HepG2 (cell line): Measurements from ENCODE around the gene GFRA3. TPM values are rescaled to one million over a fixed set of nuclear protein-coding genes. Genes with fewer than 3 reads are reported as not detected.

Experiments used
- ATM ChIP-seq: fragments of 450-650 bp; IDR thresholded peaks from 2 replicates; pipeline ENCODE4 v1.7.1; 2017; ENCODE audit warnings: mild to moderate bottlenecking, borderline replicate concordance
- CENPX ChIP-seq: sonication (generic); formaldehyde crosslinking; IDR thresholded peaks from 2 replicates; pipeline ENCODE4 v1.9.0; 2021; ENCODE audit warnings: mild to moderate bottlenecking, missing genetic modification reagents, moderate library complexity
- CHD4 ChIP-seq: fragments of 200-600 bp; sonication (generic); IDR thresholded peaks from 2 replicates; pipeline ENCODE4 v1.7.0; 2017; ENCODE audit warnings: mild to moderate bottlenecking, low read length, borderline replicate concordance
- ETV5 ChIP-seq: IDR thresholded peaks from 2 replicates; pipeline ENCODE4 v1.6.1; 2018; ENCODE audit warnings: missing biosample characterization, missing genetic modification reagents, inconsistent platforms, borderline replicate concordance
- KAT7 ChIP-seq: IDR thresholded peaks from 2 replicates; pipeline ENCODE4 v1.6.1; 2018; ENCODE audit warnings: borderline replicate concordance, missing compliant biosample characterization
- KAT8 ChIP-seq: IDR thresholded peaks from 2 replicates; pipeline ENCODE4 v1.6.1; 2016; ENCODE audit warnings: missing genetic modification reagents, missing compliant biosample characterization
- MXI1 ChIP-seq: IDR thresholded peaks from 3 replicates; pipeline ENCODE4 v1.6.1; 2012; ENCODE audit warnings: low read depth, low read length, inconsistent platforms, borderline replicate concordance
- NAIF1 ChIP-seq: sonication (generic); formaldehyde crosslinking; IDR thresholded peaks from 2 replicates; pipeline ENCODE4 v1.5.0; 2020; ENCODE audit warnings: mild to moderate bottlenecking, missing genetic modification reagents, borderline replicate concordance
- POLR2AphosphoS5 ChIP-seq: IDR thresholded peaks from 2 replicates; pipeline ENCODE4 v1.6.1; 2012; ENCODE audit warnings: low read depth, low read length
- SAP130 ChIP-seq: IDR thresholded peaks from 2 replicates; pipeline ENCODE4 v1.6.1; 2016; ENCODE audit warnings: low read depth
- SIN3A ChIP-seq: IDR thresholded peaks from 2 replicates; pipeline ENCODE4 v1.6.1; 2011; ENCODE audit warnings: low read depth, mild to moderate bottlenecking, control low read depth, low read length, borderline replicate concordance
- STAG1 ChIP-seq: sonication (generic); formaldehyde crosslinking; IDR thresholded peaks from 2 replicates; pipeline ENCODE4 v1.4.0; 2020; ENCODE audit warnings: missing genetic modification reagents
- ZNF138 ChIP-seq: sonication (generic); formaldehyde crosslinking; IDR thresholded peaks from 2 replicates; pipeline ENCODE4 v1.5.0; 2020; ENCODE audit warnings: mild to moderate bottlenecking, low read depth, missing genetic modification reagents
- ZNF282 ChIP-seq: fragments of 450-650 bp; IDR thresholded peaks from 2 replicates; pipeline ENCODE4 v1.6.1; 2018; ENCODE audit not compliant: partially characterized antibody
- ZNF350 ChIP-seq: sonication (generic); formaldehyde crosslinking; IDR thresholded peaks from 2 replicates; pipeline ENCODE4 v1.4.0; 2020; ENCODE audit warnings: mild to moderate bottlenecking, low read depth, missing genetic modification reagents, borderline replicate concordance
- ZNF598 ChIP-seq: sonication (generic); formaldehyde crosslinking; IDR thresholded peaks from 2 replicates; pipeline ENCODE4 v1.5.1; 2020; ENCODE audit warnings: mild to moderate bottlenecking, missing genetic modification reagents, borderline replicate concordance
- ZNF614 ChIP-seq: IDR thresholded peaks from 2 replicates; pipeline ENCODE4 v1.6.1; 2018; ENCODE audit warnings: missing biosample characterization, missing genetic modification reagents, inconsistent platforms, borderline replicate concordance
- polyA plus RNA-seq, 8 experiments: library from polyadenylated mRNA; depleted of rRNA in 3 of 8; stranded (reverse) in 7 of 8; unstranded in 1 of 8; fragments of >200 nt; fragmentation: Illumina TruSeq in 4 of 8; extraction: Trizol in 4 of 8; gene quantifications; 2 replicates each; pipeline versions ENCODE4 v1.2.1 to v1.2.3, GENCODE V29; 2011 to 2016; ENCODE audit warnings: low read depth in 4 of 8, missing spikeins in 1 of 8, mixed read lengths in 1 of 8; ENCODE audit not compliant: insufficient read depth in 1 of 8
- total RNA-seq, 5 experiments: library from RNA; depleted of rRNA; stranded (reverse); fragments of >200 nt; fragmentation: Illumina TruSeq; extraction: Trizol; gene quantifications; 2 replicates each; pipeline ENCODE4 v1.2.3, GENCODE V29; 2016; ENCODE audit warnings: low read depth in 1 of 5
- TF ChIP-seq, protein P1 (sequence below): sonication (generic); formaldehyde crosslinking; IDR thresholded peaks from 2 replicates; pipeline ENCODE4 v1.4.0; 2020; ENCODE audit warnings: missing genetic modification reagents, mild to moderate bottlenecking, borderline replicate concordance
- TF ChIP-seq, protein P2 (sequence below): sonication (generic); formaldehyde crosslinking; conservative IDR thresholded peaks from 2 replicates; pipeline ENCODE4 v1.8.1; 2023; ENCODE audit warnings: missing genetic modification reagents
- TF ChIP-seq, protein P3 (sequence below): sonication (generic); formaldehyde crosslinking; IDR thresholded peaks from 2 replicates; pipeline ENCODE4 v1.5.0; 2020; ENCODE audit warnings: mild to moderate bottlenecking, missing genetic modification reagents, borderline replicate concordance
- TF ChIP-seq, protein P4 (sequence below): sonication (generic); formaldehyde crosslinking; IDR thresholded peaks from 2 replicates; pipeline ENCODE4 v1.4.0; 2020; ENCODE audit warnings: missing genetic modification reagents

Gene GFRA3
- total and polyA plus RNA-seq, 2 of the 13 experiments (the other 11 are each of a cell fraction or from before 2014, with no cell fraction given), result 0.27 to 0.30 TPM

DNA sequence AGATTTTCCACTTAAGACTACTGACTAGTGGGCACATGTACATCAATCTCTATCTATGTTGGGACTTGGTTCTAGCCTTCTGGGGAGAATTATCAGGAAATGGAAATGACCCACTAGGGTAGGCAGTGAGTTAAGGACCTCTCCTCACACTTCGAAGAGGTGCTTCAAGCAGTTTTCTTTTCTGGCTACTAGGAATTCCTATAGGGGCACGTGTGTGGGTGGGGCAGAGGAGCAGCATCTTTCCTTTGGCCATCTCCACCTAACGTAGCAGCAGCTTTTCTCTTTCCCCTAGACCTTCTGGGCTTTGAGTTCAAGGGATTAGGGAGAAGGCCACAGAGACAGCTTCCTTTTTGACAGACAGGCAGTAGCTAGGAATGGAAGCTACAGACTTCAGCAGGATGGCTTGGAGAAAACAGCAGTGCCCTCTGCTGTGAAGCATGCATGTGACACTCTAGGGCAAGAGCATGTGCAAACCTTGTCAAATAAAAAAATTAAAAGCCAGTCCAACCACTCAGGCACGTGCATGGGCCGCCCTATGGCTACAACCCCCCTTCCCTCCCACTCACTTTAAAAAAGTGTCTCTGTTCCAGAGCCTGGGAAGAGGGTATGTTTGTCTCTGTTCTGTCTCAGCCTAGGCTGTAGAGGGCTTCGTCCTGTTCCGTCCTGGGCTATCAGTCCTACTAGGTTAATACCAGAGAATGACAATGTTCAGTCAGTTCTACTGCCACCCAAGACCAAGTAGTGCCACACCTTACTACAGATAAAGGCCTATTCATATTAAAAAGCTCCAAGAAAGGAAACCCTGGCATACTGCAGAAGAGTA lies 8.7 kb upstream of the GFRA3 start (continued):
- TF ChIP-seq, protein P1, sequence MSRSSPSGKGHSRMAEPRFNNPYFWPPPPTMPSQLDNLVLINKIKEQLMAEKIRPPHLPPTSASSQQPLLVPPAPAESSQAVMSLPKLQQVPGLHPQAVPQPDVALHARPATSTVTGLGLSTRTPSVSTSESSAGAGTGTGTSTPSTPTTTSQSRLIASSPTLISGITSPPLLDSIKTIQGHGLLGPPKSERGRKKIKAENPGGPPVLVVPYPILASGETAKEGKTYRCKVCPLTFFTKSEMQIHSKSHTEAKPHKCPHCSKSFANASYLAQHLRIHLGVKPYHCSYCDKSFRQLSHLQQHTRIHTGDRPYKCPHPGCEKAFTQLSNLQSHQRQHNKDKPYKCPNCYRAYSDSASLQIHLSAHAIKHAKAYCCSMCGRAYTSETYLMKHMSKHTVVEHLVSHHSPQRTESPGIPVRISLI (CRISPR knock-in tag), result peak; percentile 44; the same call in 1 of the 2 replicates
- TF ChIP-seq, protein P2, sequence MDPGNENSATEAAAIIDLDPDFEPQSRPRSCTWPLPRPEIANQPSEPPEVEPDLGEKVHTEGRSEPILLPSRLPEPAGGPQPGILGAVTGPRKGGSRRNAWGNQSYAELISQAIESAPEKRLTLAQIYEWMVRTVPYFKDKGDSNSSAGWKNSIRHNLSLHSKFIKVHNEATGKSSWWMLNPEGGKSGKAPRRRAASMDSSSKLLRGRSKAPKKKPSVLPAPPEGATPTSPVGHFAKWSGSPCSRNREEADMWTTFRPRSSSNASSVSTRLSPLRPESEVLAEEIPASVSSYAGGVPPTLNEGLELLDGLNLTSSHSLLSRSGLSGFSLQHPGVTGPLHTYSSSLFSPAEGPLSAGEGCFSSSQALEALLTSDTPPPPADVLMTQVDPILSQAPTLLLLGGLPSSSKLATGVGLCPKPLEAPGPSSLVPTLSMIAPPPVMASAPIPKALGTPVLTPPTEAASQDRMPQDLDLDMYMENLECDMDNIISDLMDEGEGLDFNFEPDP, result no peak
- TF ChIP-seq CHD4 (no peak), NAIF1 (CRISPR knock-in tag) (0 out of 2 replicates have a peak, but pooled peaks have one; percentile 41), ZNF614 (CRISPR knock-in tag) (peak; percentile 30; the same call in 1 of the 2 replicates), SIN3A (no peak), ZNF138 (CRISPR knock-in tag) (no peak), ETV5 (CRISPR knock-in tag) (peak; percentile 36; the same call in 1 of the 2 replicates), ATM (no peak), KAT8 (no peak), SAP130 (CRISPR knock-in tag) (peak; percentile 52), CENPX (CRISPR knock-in tag) (no peak), KAT7 (CRISPR knock-in tag) (no peak), MXI1 (peak; percentile 26; the same call in 1 of the 3 replicates), ZNF598 (CRISPR knock-in tag) (no peak), ZNF350 (CRISPR knock-in tag) (0 out of 2 replicates have a peak, but pooled peaks have one; percentile 28), POLR2AphosphoS5 (0 out of 2 replicates have a peak, but pooled peaks have one; percentile 2), STAG1 (CRISPR knock-in tag) (peak; percentile 90), ZNF282 (no peak)
- TF ChIP-seq, protein P3, sequence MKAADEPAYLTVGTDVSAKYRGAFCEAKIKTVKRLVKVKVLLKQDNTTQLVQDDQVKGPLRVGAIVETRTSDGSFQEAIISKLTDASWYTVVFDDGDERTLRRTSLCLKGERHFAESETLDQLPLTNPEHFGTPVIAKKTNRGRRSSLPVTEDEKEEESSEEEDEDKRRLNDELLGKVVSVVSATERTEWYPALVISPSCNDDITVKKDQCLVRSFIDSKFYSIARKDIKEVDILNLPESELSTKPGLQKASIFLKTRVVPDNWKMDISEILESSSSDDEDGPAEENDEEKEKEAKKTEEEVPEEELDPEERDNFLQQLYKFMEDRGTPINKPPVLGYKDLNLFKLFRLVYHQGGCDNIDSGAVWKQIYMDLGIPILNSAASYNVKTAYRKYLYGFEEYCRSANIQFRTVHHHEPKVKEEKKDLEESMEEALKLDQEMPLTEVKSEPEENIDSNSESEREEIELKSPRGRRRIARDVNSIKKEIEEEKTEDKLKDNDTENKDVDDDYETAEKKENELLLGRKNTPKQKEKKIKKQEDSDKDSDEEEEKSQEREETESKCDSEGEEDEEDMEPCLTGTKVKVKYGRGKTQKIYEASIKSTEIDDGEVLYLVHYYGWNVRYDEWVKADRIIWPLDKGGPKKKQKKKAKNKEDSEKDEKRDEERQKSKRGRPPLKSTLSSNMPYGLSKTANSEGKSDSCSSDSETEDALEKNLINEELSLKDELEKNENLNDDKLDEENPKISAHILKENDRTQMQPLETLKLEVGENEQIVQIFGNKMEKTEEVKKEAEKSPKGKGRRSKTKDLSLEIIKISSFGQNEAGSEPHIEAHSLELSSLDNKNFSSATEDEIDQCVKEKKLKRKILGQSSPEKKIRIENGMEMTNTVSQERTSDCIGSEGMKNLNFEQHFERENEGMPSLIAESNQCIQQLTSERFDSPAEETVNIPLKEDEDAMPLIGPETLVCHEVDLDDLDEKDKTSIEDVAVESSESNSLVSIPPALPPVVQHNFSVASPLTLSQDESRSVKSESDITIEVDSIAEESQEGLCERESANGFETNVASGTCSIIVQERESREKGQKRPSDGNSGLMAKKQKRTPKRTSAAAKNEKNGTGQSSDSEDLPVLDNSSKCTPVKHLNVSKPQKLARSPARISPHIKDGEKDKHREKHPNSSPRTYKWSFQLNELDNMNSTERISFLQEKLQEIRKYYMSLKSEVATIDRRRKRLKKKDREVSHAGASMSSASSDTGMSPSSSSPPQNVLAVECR (CRISPR knock-in tag), result peak; percentile 30; the same call in 1 of the 2 replicates
- TF ChIP-seq, protein P4, sequence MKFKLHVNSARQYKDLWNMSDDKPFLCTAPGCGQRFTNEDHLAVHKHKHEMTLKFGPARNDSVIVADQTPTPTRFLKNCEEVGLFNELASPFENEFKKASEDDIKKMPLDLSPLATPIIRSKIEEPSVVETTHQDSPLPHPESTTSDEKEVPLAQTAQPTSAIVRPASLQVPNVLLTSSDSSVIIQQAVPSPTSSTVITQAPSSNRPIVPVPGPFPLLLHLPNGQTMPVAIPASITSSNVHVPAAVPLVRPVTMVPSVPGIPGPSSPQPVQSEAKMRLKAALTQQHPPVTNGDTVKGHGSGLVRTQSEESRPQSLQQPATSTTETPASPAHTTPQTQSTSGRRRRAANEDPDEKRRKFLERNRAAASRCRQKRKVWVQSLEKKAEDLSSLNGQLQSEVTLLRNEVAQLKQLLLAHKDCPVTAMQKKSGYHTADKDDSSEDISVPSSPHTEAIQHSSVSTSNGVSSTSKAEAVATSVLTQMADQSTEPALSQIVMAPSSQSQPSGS (CRISPR knock-in tag), result 0 out of 2 replicates have a peak, but pooled peaks have one; percentile 21
